Measurements from ENCODE around the gene PABPC1L. TPM values are rescaled to one million over a fixed set of nuclear protein-coding genes. Genes with fewer than 3 reads are reported as not detected.

The PABPC1L gene
- polyA plus RNA-seq, 2 of the 4 experiments (the other 2 are of a cell fraction), result 37.1 to 73.1 TPM

- no peak for TF ChIP-seq ZNF302 (CRISPR knock-in tag; IDR thresholded peaks at IDR 0.05)
Observed at GRCh38 chr20:44963325-44964215, 53.7 kb downstream of the PABPC1L start (continued).

GRCh38 chr20:44965651-44966029 is 55.8 kb downstream of the PABPC1L start:
- no peaks in the 10 kb centered on the region for H3K9me3 ChIP-seq
- H3K4me1 ChIP-seq, result peaks cover 44% of the 10 kb centered on the region
- DNase-seq (ENCODE audit: low read depth in 1 of 2, low spot score in 1 of 2), result no peak
- ChIA-PET CTCF (interaction anchor here (0.7 to 4.4 kb wide), 7 partner anchors 9 to 864 kb away, joined by 3 to 25 read pairs (median 3); no protein-coding TSS in a partner anchor), POLR2A (no interaction called here)
- TF ChIP-seq PBX3 (IDR thresholded peaks at IDR 0.05), result no peak
- no peak for TF ChIP-seq EHMT2 (IDR thresholded peaks at IDR 0.05; ENCODE audit: low read depth)
- no peak for TF ChIP-seq SREBF2 (IDR thresholded peaks at IDR 0.05)
- TF ChIP-seq RCOR1 (IDR thresholded peaks at IDR 0.05; ENCODE audit: low read depth, low read length), result no peak
- no peak for TF ChIP-seq PHF8 (IDR thresholded peaks at IDR 0.05; ENCODE audit: borderline replicate concordance, low read depth)
- TF ChIP-seq HDAC2 (IDR thresholded peaks at IDR 0.05), result no peak
- TF ChIP-seq EP300 (IDR thresholded peaks at IDR 0.05), result no peak
- no peak for TF ChIP-seq HES2 (IDR thresholded peaks at IDR 0.05)
- no peak for TF ChIP-seq JUNB (IDR thresholded peaks at IDR 0.05)
- TF ChIP-seq HMGXB4 (CRISPR knock-in tag; IDR thresholded peaks at IDR 0.05; ENCODE audit: borderline replicate concordance), result no peak
- no peak for TF ChIP-seq BHLHE40 (IDR thresholded peaks at IDR 0.05; ENCODE audit: low read depth, low read length)
- TF ChIP-seq ESRRA (IDR thresholded peaks at IDR 0.05; ENCODE audit: borderline replicate concordance, low read length), result no peak; the same call in 1 of the 2 replicates
- TF ChIP-seq POLR2A (IDR thresholded peaks at IDR 0.05; ENCODE audit: low read length), result no peak
- FAIRE-seq, result no peak
- peak overlapping the region; percentile 91 for H3K4me3 ChIP-seq
- ATAC-seq, result no peak
- H3K27ac ChIP-seq, result peak overlapping the region; percentile 78 to 92
- WGBS (ENCODE audit: missing lambda C conversion rate), result 27% methylated on average over 5 of the region's 5 CpGs
- H3K4me2 ChIP-seq, result peak overlapping the region; percentile 92

- CTCF ChIA-PET, result interaction anchor here (0.6 to 4.4 kb wide), 9 partner anchors 9 to 349 kb away, joined by 3 to 25 read pairs (median 3); no protein-coding TSS in a partner anchor
- DNase-seq (ENCODE audit: low read depth in 1 of 2, low spot score in 1 of 2) (peak; percentile 76 to 95), ATAC-seq (peak; percentile 94 to 97), FAIRE-seq (no peak)
- H3K9me3 ChIP-seq, result no peaks in the 10 kb centered on the region
- peaks cover 37% of the 10 kb centered on the region for H3K4me1 ChIP-seq
- H3K4me3 ChIP-seq, result peak within 1 kb of the TSS; percentile 91
- peak within 1 kb of the TSS; percentile 78 to 92 for H3K27ac ChIP-seq
- POLR2A ChIA-PET, result interaction anchor here (0.7 to 1.0 kb wide), 2 partner anchors 15 kb away, joined by 3 read pairs; no protein-coding TSS in a partner anchor
- 3% methylated on average over 42 of the region's 68 CpGs for WGBS (ENCODE audit: missing lambda C conversion rate)
- peak within 1 kb of the TSS; percentile 92 for H3K4me2 ChIP-seq
- TF ChIP-seq ZFP36 (IDR thresholded peaks at IDR 0.05; ENCODE audit: borderline replicate concordance, partially characterized antibody) (no peak), POLR2A (IDR thresholded peaks at IDR 0.05; ENCODE audit: low read length) (peak; percentile 75), GATA3 (IDR thresholded peaks at IDR 0.05; ENCODE audit: borderline replicate concordance) (no peak), SMC3 (IDR thresholded peaks at IDR 0.05) (0 out of 3 replicates have a peak, but pooled peaks have one; percentile 13), ELK1 (IDR thresholded peaks at IDR 0.05; ENCODE audit: low read depth, low read length) (no peak), HES2 (IDR thresholded peaks at IDR 0.05) (no peak), JUN (IDR thresholded peaks at IDR 0.05) (peak; percentile 68 to 82; a peak in 3 of 5 replicates), MYC (IDR thresholded peaks at IDR 0.05; ENCODE audit: borderline replicate concordance, low read length) (0 out of 2 replicates have a peak, but pooled peaks have one; percentile 53), BCL3 (IDR thresholded peaks at IDR 0.05) (peak; percentile 90; the same call in 2 of the 3 replicates), CBX8 (IDR thresholded peaks at IDR 0.05) (no peak), MAZ (IDR thresholded peaks at IDR 0.05; ENCODE audit: borderline replicate concordance, low read depth, low read length) (no peak), ESRRA (IDR thresholded peaks at IDR 0.05; ENCODE audit: borderline replicate concordance, low read length) (no peak), CHD2 (IDR thresholded peaks at IDR 0.05; ENCODE audit: low read length, partially characterized antibody) (no peak), HOXB13 (CRISPR knock-in tag; IDR thresholded peaks at IDR 0.05; ENCODE audit: low read depth) (no peak), EP300 (IDR thresholded peaks at IDR 0.05) (no peak), PHF8 (IDR thresholded peaks at IDR 0.05; ENCODE audit: borderline replicate concordance, low read depth) (peak; percentile 88), JUNB (IDR thresholded peaks at IDR 0.05) (no peak)
Observed at GRCh38 chr20:44966030-44966961, 56.4 kb downstream of the PABPC1L start, which contains the start of gene STK4. STK4 (plus strand) TSS chr20:44966512; CDS start chr20:44966569, 57 bp downstream.

Measured in A549 (cell line).